Measurements from ENCODE around the gene C2orf66.
A peak's percentile ranks its signal among the peaks of the same experiment; 100 is the strongest.

C2orf66 gene

GRCh38 chr2:196783431-196784094, 25.6 kb downstream of the C2orf66 start:
- no peak for DNase-seq (ENCODE audit: extremely low spot score, insufficient read length, low read depth)
- peak; percentile 66 for FAIRE-seq

- FAIRE-seq, result no peak
These were observed 42.1 kb downstream of the C2orf66 start for GRCh38 chr2:196767101-196767500.

GRCh38 chr2:196759378-196759706, 49.8 kb downstream of the C2orf66 start:
- FAIRE-seq, result no peak

More at GRCh38 chr2:196767101-196767500, 42.1 kb downstream of the C2orf66 start:
- no peak for DNase-seq (ENCODE audit: extremely low spot score, insufficient read length, low read depth)

GRCh38 chr2:196758474-196759377, 50.4 kb downstream of the C2orf66 start:
- DNase-seq (ENCODE audit: extremely low spot score, insufficient read length, low read depth), result no peak
- FAIRE-seq, result no peak

More at GRCh38 chr2:196759378-196759706, 49.8 kb downstream of the C2orf66 start:
- no peak for DNase-seq (ENCODE audit: extremely low spot score, insufficient read length, low read depth)
